Measurements from ENCODE around the gene SIAH3.

The SIAH3 gene

DNA sequence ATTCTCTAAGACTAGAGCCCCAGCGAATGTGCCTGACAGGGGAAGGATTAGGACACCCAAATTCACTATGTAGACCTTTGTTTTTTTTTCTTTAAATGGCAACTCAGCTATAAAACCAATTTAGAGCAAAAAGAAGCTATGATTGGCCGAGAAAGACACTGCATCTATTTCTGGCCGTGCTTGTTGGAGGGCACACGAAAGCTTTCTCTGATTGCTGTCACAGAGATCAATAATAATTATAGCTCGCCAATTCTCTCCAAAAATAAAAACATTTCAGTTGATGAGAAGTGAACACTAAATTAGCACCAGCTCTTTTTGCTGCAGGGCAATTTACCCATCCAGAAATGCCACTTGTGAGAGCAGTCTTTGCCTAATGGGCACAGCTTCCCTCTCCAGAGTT, 118.2 kb downstream of the SIAH3 start:
- no peak for DNase-seq (ENCODE audit: low read depth)

DNA sequence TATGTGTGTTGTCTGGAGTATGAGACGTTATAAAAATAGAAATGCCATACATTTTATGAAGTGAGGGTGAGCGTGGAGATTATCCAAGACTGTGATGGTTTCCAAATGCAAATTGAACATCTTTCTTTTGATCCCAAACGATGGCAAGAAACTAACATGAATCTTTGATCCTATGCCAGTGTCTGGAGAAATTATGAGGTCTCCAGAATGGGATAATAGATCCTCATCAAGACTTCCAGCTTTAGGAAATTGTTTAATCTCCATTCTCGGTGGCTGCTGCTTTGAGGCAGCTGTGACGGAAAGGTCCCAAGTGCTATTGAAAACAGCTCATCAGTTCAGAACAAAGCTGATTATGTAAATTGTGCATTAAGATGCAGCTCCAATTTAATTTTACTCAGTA, 118.6 kb downstream of the SIAH3 start:
- DNase-seq (ENCODE audit: low read depth) = no peak

DNA sequence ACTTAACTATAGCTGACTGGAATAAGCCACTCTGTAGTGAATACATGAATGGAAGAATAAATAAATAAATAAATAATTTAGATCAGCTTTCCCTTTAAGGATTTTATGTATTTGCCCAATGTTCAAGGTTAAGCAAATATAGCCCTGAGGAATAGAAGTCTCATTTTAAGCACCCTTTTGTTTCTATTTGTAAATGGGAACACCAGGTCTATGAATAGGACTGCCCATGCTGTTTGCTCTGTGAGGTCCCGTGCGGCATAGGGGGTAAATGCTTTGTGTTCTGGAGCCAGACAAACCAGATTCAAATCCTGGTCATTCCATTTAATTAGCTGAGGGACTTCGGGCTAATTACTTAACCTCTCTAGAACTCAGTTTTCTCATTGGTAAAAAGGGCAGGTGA, 120.1 kb downstream of the SIAH3 start:
- no peak for DNase-seq (ENCODE audit: low read depth)

DNA sequence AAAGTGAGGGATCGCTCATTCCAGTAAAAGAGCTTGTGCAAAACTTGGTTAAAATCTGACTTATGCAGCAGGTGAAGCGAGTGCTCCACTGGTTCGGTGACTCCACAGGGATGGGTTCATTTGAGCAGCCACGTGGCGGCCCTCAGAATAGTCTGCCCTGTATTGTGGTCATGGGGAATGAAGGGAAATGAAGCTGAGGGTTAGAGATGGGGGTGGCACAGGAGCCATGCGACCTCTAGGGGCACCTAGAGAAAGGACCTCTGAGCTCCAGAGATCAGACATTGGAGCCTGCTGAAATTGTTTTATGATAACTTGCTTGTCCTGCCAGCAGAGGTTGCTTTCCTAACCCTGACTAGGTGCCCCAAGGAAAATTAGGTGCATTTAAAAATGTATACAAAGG, 122.8 kb downstream of the SIAH3 start:
- DNase-seq (ENCODE audit: low read depth) = no peak

All from GM04504 (cell line).